Gastrocnemius medialis (tissue), 4 donors: ENCODE data around the gene H2AZ1.

ENCODE experiments used
- CTCF ChIP-seq, 5 experiments: fragments of 450-650 bp in 3 of 5; fragments of 200-600 bp in 2 of 5; sonication (generic) in 2 of 5; IDR thresholded peaks in 4 of 5; conservative IDR thresholded peaks in 1 of 5; 1 replicate in 4 of 5; 2 replicates in 1 of 5; pipeline ENCODE4 v1.5.1; 2016 to 2019; ENCODE audit warnings: antibody characterized with exemption in 5 of 5, mild to moderate bottlenecking in 3 of 5, moderate library complexity in 3 of 5
- POLR2A ChIP-seq, 2 donors: fragments of 450-650 bp; IDR thresholded peaks; one replicate each; pipeline ENCODE4 v1.6.1; 2017; ENCODE audit warnings: antibody characterized with exemption in 2 of 2, mild to moderate bottlenecking in 2 of 2, moderate library complexity in 2 of 2

GRCh38 chr4:99991741-99992140 lies 41.7 kb upstream of the H2AZ1 start:
- no peak for TF ChIP-seq CTCF (IDR thresholded peaks at IDR 0.05 in 4 of 5, conservative IDR thresholded peaks at IDR 0.05 in 1 of 5)
- TF ChIP-seq POLR2A (IDR thresholded peaks at IDR 0.05), result no peak
